OCI-LY1 (cell line): ENCODE data around the gene LRRC51.
A peak's percentile ranks its signal among the peaks of the same experiment; 100 is the strongest.

Experiments used
- H2AFZ ChIP-seq: fragments of 200-600 bp; sonication (generic), shearing (Covaris generic); 2 replicates; pipeline ENCODE4 v1.6.0; 2014; ENCODE audit warnings: antibody characterized with exemption, mild to moderate bottlenecking, low read length
- H3F3A ChIP-seq: fragments of 200-600 bp; sonication (generic), shearing (Covaris generic); 2 replicates; pipeline ENCODE4 v1.6.0; 2014; ENCODE audit warnings: mild to moderate bottlenecking, antibody characterized with exemption, low read length, moderate library complexity; ENCODE audit not compliant: insufficient read depth
- H3K27ac ChIP-seq: fragments of 200-600 bp; sonication (generic); 2 replicates; pipeline ENCODE4 v1.5.1; 2014; ENCODE audit warnings: low read length, mixed run types, mild to moderate bottlenecking, low read depth; ENCODE audit not compliant: poor library complexity, severe bottlenecking
- H3K27me3 ChIP-seq: fragments of 200-600 bp; sonication (generic); 2 replicates; pipeline ENCODE4 v1.6.0; 2014; ENCODE audit warnings: antibody characterized with exemption, mild to moderate bottlenecking, low read length, moderate library complexity; ENCODE audit not compliant: insufficient read depth
- H3K36me3 ChIP-seq: fragments of 200-600 bp; sonication (generic); 2 replicates; pipeline ENCODE4 v1.6.1; 2014; ENCODE audit warnings: mild to moderate bottlenecking, antibody characterized with exemption, low read length, moderate library complexity, mixed read lengths; ENCODE audit not compliant: insufficient read depth
- H3K4me1 ChIP-seq: fragments of 200-600 bp; sonication (generic); 2 replicates; pipeline ENCODE4 v1.5.1; 2014; ENCODE audit warnings: mild to moderate bottlenecking, low read length, moderate library complexity; ENCODE audit not compliant: insufficient read depth, severe bottlenecking
- H3K4me2 ChIP-seq: fragments of 200-600 bp; sonication (generic), shearing (Covaris generic); 2 replicates; pipeline ENCODE4 v1.6.1; 2014; ENCODE audit warnings: low read length
- H3K4me3 ChIP-seq: fragments of 200-600 bp; sonication (generic); 2 replicates; pipeline ENCODE4 v1.5.1; 2014; ENCODE audit warnings: low read length, low read depth, mild to moderate bottlenecking, mixed read lengths; ENCODE audit not compliant: poor library complexity, severe bottlenecking
- H3K79me2 ChIP-seq: fragments of 200-600 bp; shearing (Covaris generic); 2 replicates; pipeline ENCODE4 v1.6.1; 2016; ENCODE audit warnings: mixed run types, low read length, mixed read lengths; ENCODE audit not compliant: insufficient read depth
- H3K9ac ChIP-seq: fragments of 200-600 bp; sonication (generic), shearing (Covaris generic); 2 replicates; pipeline ENCODE4 v1.6.1; 2014; ENCODE audit warnings: mild to moderate bottlenecking, low read length, mixed read lengths
- H3K9me2 ChIP-seq: fragments of 200-600 bp; sonication (generic), shearing (Covaris generic); 2 replicates; pipeline ENCODE4 v1.6.1; 2014; ENCODE audit warnings: low read depth, mild to moderate bottlenecking, low read length, mixed read lengths
- H3K9me3 ChIP-seq: fragments of 200-600 bp; shearing (Covaris generic); 2 replicates; pipeline ENCODE4 v1.6.1; 2014; ENCODE audit warnings: low read length, mixed read lengths
- H4K20me1 ChIP-seq: fragments of 200-600 bp; sonication (generic), shearing (Covaris generic); 2 replicates; pipeline ENCODE4 v1.6.0; 2016; ENCODE audit warnings: mild to moderate bottlenecking, low read length; ENCODE audit not compliant: insufficient read depth
- EZH2 ChIP-seq: fragments of 200-600 bp; sonication (generic), shearing (Covaris generic); IDR thresholded peaks from 2 replicates; pipeline ENCODE4 v1.8.0; 2017; ENCODE audit warnings: borderline replicate concordance, mixed run types, mild to moderate bottlenecking, antibody characterized with exemption, low read length, moderate library complexity, mixed read lengths
- TF ChIP-seq, protein P1 (sequence below): fragments of 200-600 bp; sonication (generic), shearing (Covaris generic); IDR thresholded peaks from 2 replicates; pipeline ENCODE4 v1.5.1; 2017; ENCODE audit warnings: mild to moderate bottlenecking, antibody characterized with exemption, low read length, moderate library complexity, mixed read lengths

Gene LRRC51

DNA sequence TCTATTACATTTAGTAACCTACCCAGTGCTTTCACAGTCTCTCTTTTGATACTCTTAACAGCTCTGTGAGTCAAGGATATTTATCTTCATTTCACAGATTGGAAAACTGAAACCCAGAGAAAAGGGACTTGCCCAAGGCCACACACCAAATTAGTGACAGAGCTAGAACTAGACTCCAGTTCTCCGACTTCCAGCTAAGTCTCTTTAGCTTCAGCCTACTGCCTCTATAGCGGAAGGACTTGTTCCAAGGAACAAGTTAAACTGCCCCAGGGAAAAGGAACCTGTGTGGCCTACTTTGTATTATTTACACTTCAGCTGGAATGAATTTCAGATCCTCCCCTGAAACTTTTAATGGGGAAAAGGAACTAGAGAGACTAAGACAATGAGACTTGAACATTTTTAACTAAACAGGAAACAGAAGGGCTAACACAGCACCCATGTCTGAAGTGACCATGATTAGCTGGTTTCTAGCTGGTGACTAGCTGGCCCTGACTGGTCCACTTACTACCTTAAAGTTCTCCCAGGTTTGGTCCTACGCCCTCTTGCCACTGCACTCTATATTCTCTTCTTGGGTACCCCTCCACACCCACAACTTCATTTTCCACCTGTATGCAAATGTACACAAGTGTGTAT lies 1.3 kb downstream of the LRRC51 start:
- Histone ChIP-seq H3K4me3 (peak overlapping the region; percentile 83), H3K9ac (peak overlapping the region; percentile 64; the same call in 1 of the 2 replicates), H4K20me1 (no peaks in the 10 kb centered on the region), H3K27me3 (no peaks in the 10 kb centered on the region), H3K9me3 (no peaks in the 10 kb centered on the region), H3F3A (no peaks in the 10 kb centered on the region), H3K79me2 (peaks cover 30% of the 10 kb centered on the region), H2AFZ (no peak overlapping the region), H3K4me1 (peaks cover 35% of the 10 kb centered on the region), H3K9me2 (no peaks in the 10 kb centered on the region), H3K36me3 (no peaks in the 10 kb centered on the region), H3K27ac (peak overlapping the region; percentile 44), H3K4me2 (peak overlapping the region; percentile 68)
- no peak for TF ChIP-seq EZH2
- TF ChIP-seq, protein P1, sequence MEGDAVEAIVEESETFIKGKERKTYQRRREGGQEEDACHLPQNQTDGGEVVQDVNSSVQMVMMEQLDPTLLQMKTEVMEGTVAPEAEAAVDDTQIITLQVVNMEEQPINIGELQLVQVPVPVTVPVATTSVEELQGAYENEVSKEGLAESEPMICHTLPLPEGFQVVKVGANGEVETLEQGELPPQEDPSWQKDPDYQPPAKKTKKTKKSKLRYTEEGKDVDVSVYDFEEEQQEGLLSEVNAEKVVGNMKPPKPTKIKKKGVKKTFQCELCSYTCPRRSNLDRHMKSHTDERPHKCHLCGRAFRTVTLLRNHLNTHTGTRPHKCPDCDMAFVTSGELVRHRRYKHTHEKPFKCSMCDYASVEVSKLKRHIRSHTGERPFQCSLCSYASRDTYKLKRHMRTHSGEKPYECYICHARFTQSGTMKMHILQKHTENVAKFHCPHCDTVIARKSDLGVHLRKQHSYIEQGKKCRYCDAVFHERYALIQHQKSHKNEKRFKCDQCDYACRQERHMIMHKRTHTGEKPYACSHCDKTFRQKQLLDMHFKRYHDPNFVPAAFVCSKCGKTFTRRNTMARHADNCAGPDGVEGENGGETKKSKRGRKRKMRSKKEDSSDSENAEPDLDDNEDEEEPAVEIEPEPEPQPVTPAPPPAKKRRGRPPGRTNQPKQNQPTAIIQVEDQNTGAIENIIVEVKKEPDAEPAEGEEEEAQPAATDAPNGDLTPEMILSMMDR: no peak

DNA sequence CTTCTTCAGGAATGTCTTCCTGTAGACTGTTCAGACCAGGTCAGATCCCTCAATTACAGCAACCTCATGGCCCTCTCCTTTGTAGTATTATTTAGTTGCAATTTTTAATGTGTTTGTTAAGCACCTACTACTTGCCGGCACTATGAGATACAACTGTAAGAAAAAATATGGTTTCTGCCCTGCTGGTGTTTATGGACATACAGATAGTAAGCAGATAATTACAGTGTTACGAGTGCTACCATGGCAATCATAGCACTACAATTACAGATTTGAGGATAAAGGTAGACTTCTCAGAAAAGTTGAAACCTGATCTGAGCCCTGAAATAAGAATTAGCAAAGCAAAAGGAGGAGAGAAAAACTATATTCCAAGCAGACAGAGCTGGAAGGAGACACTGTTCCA lies 2.8 kb downstream of the LRRC51 start:
- Histone ChIP-seq H3K4me3 (no peak overlapping the region), H3K79me2 (peaks cover 16% of the 10 kb centered on the region), H3F3A (no peaks in the 10 kb centered on the region), H2AFZ (no peak overlapping the region), H3K27ac (no peak overlapping the region), H3K9me2 (no peaks in the 10 kb centered on the region), H3K9ac (no peak overlapping the region), H3K27me3 (no peaks in the 10 kb centered on the region), H3K4me2 (no peak overlapping the region), H4K20me1 (no peaks in the 10 kb centered on the region), H3K4me1 (peaks cover 22% of the 10 kb centered on the region), H3K9me3 (no peaks in the 10 kb centered on the region), H3K36me3 (peaks cover 7% of the 10 kb centered on the region; the same call in 1 of the 2 replicates)
- TF ChIP-seq, protein P1: no peak
- TF ChIP-seq EZH2: no peak

DNA sequence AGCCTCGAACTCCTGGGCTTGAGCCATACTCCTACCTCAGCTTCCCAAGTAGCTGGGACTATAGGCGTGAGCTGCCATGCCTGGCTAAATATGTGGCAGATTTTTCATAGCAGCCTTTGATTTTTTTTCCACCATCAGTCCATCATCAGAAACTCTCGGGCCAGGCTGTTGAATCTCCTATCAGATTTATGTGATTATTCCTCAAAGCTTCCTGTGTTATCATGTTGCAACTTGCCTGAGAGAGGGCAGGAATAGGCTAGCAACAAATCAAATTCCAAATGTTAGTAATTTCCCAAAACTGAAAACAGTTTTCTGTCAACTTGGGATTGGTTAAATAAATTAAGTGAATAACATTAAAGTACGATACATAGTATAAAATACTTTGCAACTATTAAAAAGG lies 3.4 kb downstream of the LRRC51 start:
- Histone ChIP-seq H3K27me3 (no peaks in the 10 kb centered on the region), H3F3A (no peaks in the 10 kb centered on the region), H3K9ac (no peak overlapping the region), H3K9me3 (no peaks in the 10 kb centered on the region), H4K20me1 (no peaks in the 10 kb centered on the region), H3K4me1 (peaks cover 15% of the 10 kb centered on the region), H3K79me2 (peaks cover 9% of the 10 kb centered on the region), H3K4me2 (no peak overlapping the region), H3K36me3 (peaks cover 9% of the 10 kb centered on the region; the same call in 1 of the 2 replicates), H3K9me2 (no peaks in the 10 kb centered on the region), H2AFZ (no peak overlapping the region), H3K27ac (no peak overlapping the region), H3K4me3 (no peak overlapping the region)
- no peak for TF ChIP-seq EZH2
- TF ChIP-seq, protein P1: no peak
